ENCODE data around the gene PARP2.

DNA sequence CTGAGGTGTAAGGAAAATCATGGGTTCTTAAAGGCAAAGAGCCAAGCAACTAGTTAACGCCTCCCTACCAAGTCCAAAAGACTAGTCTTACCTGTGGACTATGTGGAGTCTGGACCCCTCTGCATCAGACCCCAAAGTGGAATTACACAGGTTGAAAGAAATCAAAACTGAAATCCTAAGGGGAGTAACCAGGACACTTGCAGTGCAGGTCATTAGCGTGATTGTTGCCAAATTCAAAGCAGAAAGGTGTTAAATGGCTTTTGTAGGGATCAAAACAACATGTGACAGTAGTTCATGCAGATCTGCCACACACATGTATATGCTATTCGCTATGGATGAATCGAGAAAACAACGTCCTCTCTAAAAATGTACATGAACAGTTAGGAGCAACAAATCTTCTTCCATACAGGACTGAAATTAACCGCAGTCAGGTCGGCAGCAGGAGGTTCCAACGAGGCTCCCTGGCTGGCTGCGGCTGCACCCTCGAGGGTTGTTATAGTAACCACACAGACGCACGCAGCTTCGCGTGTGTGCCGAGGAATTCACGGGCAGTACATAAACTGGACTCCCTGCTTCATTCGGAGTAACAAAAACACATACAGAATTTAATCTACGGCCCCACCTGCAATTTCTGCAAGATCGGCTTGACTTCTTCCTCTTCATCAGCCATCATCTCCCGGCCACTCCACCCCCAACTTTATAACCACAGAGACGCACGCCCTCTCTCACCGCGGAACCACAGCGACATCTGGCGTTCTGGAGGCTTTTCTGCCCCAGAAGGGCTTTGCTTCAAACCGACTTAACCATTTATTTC lies 38.0 kb upstream of the PARP2 start, which contains the start of gene TTC5:
- TF ChIP-seq HDGF (IDR thresholded peaks at IDR 0.05; ENCODE audit: borderline replicate concordance) (no peak), TARDBP (IDR thresholded peaks at IDR 0.05) (no peak), CTBP1 (IDR thresholded peaks at IDR 0.05; ENCODE audit: borderline replicate concordance) (no peak), SP1 (IDR thresholded peaks at IDR 0.05) (no peak), LEF1 (IDR thresholded peaks at IDR 0.05; ENCODE audit: borderline replicate concordance) (no peak), SUZ12 (IDR thresholded peaks at IDR 0.05) (no peak), FOXM1 (IDR thresholded peaks at IDR 0.05; ENCODE audit: borderline replicate concordance) (no peak), ELF4 (IDR thresholded peaks at IDR 0.05) (no peak), BHLHE40 (IDR thresholded peaks at IDR 0.05; ENCODE audit: borderline replicate concordance) (no peak)
